Measurements from ENCODE around the gene NABP1.

The NABP1 gene

DNA sequence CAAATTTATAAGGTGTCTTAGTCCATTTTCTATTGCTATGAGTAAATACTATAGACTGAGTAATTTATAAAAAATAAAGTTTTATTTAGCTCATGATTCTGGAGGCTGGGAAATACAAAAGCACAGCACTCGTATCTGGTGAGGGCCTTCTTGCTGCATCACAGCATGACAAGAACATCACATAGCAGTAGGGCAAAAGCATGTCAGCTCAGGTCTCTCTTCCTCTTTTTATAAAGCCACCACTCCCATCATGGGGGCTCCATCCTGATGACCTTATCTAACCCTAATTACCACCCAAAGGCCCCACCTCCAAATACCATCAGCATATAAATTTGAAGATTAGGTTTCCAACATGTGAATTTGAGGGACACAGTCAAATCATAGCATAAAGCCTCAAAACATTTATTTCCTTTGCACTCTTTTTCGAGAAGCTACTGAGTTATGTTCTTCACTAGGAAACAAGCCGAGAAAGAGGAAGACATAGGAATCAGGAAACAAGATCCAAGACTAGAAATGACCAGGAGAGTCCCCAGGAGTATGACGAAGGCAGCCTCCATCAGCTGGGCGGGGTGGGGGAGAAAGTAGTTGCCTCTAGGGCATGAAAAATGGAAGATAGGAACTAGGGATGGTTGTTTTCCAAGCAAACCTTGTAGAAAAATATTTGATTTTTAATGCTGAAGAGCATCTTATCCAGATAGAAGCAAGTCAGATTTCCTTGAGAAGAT, 24.1 kb upstream of the NABP1 start:
- no peak overlapping the region for H3K4me3 ChIP-seq (ENCODE audit: low read depth, low read length)
- H3K27me3 ChIP-seq (ENCODE audit: insufficient read depth, low read depth, severe bottlenecking): no peaks in the 10 kb centered on the region
- no peak for DNase-seq
- TF ChIP-seq, protein P1, sequence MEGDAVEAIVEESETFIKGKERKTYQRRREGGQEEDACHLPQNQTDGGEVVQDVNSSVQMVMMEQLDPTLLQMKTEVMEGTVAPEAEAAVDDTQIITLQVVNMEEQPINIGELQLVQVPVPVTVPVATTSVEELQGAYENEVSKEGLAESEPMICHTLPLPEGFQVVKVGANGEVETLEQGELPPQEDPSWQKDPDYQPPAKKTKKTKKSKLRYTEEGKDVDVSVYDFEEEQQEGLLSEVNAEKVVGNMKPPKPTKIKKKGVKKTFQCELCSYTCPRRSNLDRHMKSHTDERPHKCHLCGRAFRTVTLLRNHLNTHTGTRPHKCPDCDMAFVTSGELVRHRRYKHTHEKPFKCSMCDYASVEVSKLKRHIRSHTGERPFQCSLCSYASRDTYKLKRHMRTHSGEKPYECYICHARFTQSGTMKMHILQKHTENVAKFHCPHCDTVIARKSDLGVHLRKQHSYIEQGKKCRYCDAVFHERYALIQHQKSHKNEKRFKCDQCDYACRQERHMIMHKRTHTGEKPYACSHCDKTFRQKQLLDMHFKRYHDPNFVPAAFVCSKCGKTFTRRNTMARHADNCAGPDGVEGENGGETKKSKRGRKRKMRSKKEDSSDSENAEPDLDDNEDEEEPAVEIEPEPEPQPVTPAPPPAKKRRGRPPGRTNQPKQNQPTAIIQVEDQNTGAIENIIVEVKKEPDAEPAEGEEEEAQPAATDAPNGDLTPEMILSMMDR (IDR thresholded peaks at IDR 0.05; ENCODE audit: low read depth, low read length): no peak
- H3K27ac ChIP-seq: no peak overlapping the region
- H3K36me3 ChIP-seq: no peaks in the 10 kb centered on the region
- H3K9me3 ChIP-seq (ENCODE audit: severe bottlenecking): no peaks in the 10 kb centered on the region

DNA sequence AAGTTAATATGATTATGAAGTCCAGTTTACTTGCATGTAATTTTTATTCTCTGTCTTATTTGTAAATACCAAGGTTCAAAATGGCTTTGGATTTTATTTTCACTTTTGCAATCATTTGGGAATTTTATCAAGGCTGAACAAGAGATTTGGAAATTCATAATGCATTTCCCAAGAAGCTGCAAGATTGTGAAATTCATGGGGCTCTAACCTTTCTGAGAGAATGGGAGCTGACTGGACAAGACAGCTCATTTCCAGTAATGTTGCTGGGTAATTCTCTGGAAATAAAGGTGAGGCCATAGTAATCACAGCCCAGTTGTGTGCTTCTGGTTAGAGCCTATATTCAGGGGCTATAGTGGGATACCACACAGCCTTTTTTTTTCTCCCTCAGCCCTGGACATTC, 21.5 kb upstream of the NABP1 start:
- DNase-seq: no peak
- H3K9me3 ChIP-seq (ENCODE audit: severe bottlenecking): no peaks in the 10 kb centered on the region
- H3K27me3 ChIP-seq (ENCODE audit: insufficient read depth, low read depth, severe bottlenecking): no peaks in the 10 kb centered on the region
- H3K27ac ChIP-seq: no peak overlapping the region
- TF ChIP-seq, protein P1 (IDR thresholded peaks at IDR 0.05; ENCODE audit: low read depth, low read length): no peak
- H3K36me3 ChIP-seq: no peaks in the 10 kb centered on the region
- no peak overlapping the region for H3K4me3 ChIP-seq (ENCODE audit: low read depth, low read length)

DNA sequence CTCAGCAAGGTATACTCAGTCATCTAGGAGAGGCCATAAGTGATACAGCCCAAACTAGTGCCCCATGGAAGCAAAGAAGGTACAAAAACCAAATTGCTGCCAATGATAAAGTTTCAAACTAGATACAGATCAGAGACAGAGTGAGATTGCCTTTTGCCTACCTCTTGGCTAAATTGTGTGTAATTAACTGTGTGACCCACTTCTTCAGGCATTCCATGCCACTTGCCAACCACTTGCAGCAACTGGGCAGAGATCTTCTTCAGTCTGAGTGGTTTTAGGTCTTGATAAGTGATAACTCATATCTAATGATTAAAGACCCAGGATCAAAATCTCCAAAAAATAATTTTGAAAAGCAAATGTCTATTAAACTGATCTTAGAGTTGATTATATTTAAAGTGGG, 21.1 kb upstream of the NABP1 start:
- Histone ChIP-seq H3K27ac (no peak overlapping the region), H3K9me3 (ENCODE audit: severe bottlenecking) (no peaks in the 10 kb centered on the region), H3K4me3 (ENCODE audit: low read depth, low read length) (no peak overlapping the region), H3K27me3 (ENCODE audit: insufficient read depth, low read depth, severe bottlenecking) (no peaks in the 10 kb centered on the region), H3K36me3 (no peaks in the 10 kb centered on the region)
- no peak for DNase-seq
- TF ChIP-seq, protein P1 (IDR thresholded peaks at IDR 0.05; ENCODE audit: low read depth, low read length): no peak

DNA sequence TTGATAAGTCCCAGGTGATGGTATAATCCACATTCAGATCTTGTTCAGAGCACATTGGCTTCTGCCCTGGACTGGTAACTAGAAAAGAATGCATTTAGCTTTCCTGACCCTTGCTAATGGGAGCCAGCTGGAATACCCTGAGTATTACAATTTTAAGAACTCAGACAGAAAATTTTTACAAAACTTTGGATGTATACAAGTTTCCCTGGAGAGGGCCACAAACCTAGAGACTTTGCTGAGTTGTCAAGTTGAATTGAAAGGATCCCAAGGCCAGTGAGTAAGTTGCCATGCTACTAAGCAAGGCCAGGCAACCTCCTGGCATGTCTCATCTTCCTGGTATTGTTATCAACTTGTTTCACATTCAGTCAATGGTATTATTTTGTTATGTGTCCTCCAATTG, 20.0 kb upstream of the NABP1 start:
- TF ChIP-seq, protein P1 (IDR thresholded peaks at IDR 0.05; ENCODE audit: low read depth, low read length): no peak
- no peak overlapping the region for H3K27ac ChIP-seq
- no peaks in the 10 kb centered on the region for H3K9me3 ChIP-seq (ENCODE audit: severe bottlenecking)
- no peaks in the 10 kb centered on the region for H3K27me3 ChIP-seq (ENCODE audit: insufficient read depth, low read depth, severe bottlenecking)
- no peak for DNase-seq
- no peak overlapping the region for H3K4me3 ChIP-seq (ENCODE audit: low read depth, low read length)
- H3K36me3 ChIP-seq: no peaks in the 10 kb centered on the region

DNA sequence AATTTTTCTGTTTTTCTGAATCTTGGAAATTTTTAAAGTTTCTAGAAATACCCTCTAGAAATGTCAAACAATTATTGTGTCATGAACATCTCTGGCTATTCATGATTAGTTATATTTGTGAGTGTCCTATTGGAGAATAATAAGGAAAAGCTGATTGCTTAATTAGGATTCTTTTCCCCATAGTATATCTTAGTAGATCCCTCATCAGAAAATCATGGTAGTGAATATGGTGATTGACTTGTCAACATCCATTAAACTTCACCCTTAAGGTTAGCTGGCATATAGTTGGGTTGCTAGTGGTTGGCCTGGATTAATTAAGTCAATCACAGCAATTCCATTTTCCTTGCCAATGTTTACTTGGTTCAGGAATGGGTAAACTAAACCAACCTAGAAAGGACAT, 18.7 kb upstream of the NABP1 start:
- H3K4me3 ChIP-seq (ENCODE audit: low read depth, low read length): no peak overlapping the region
- DNase-seq: no peak
- H3K27me3 ChIP-seq (ENCODE audit: insufficient read depth, low read depth, severe bottlenecking): no peaks in the 10 kb centered on the region
- H3K27ac ChIP-seq: no peak overlapping the region
- H3K9me3 ChIP-seq (ENCODE audit: severe bottlenecking): no peaks in the 10 kb centered on the region
- TF ChIP-seq, protein P1 (IDR thresholded peaks at IDR 0.05; ENCODE audit: low read depth, low read length): no peak
- no peaks in the 10 kb centered on the region for H3K36me3 ChIP-seq

DNA sequence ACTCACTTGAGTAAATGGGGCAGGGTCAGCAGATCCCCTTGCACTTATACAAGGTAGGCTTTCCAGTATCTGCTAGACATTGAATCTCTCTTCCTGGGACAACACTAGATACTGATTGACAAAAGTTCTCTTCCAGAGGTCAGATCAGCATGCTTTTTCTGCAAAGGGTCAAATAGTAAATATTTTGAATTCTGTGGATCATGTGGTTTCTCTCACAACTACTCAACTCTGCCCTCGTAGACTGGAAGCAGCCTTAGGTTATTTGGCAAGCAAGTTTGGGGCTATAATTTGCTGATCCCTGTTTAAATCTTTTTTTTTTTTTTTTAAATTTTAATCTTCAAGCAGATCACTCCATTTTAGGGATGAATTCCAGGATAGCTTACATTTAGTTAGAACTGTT, 17.4 kb upstream of the NABP1 start:
- no peaks in the 10 kb centered on the region for H3K27me3 ChIP-seq (ENCODE audit: insufficient read depth, low read depth, severe bottlenecking)
- no peak for DNase-seq
- H3K27ac ChIP-seq: no peak overlapping the region
- H3K4me3 ChIP-seq (ENCODE audit: low read depth, low read length): no peak overlapping the region
- no peaks in the 10 kb centered on the region for H3K9me3 ChIP-seq (ENCODE audit: severe bottlenecking)
- H3K36me3 ChIP-seq: no peaks in the 10 kb centered on the region
- TF ChIP-seq, protein P1 (IDR thresholded peaks at IDR 0.05; ENCODE audit: low read depth, low read length): no peak
